Measurements from ENCODE around the gene MAN1A1.

GRCh38 chr6:119160911-119161310, 188.7 kb downstream of the MAN1A1 start:
- no peak for TF ChIP-seq CTCF (conservative IDR thresholded peaks at IDR 0.05; ENCODE audit: low read depth, low read length)
- no peak for TF ChIP-seq EZH2phosphoT487 (IDR thresholded peaks at IDR 0.05; ENCODE audit: borderline replicate concordance, low read length)

Measured in PC-3 (cell line).